TTC549 (cell line): ENCODE measurements around the gene ATF5.
"Not testable (repeated sequence)": the region's sequence is repeated elsewhere in the genome, so short reads cannot be mapped to it uniquely, and the experiment has no call there.

Source experiments
- FAIRE-seq: peaks from 2 replicates; lab custom pipeline; 2012; peaks lifted over from hg19 to GRCh38; lab: Jason Lieb, UNC

The ATF5 gene

GRCh38 chr19:49923055-49924003 lies 5.7 kb upstream of the ATF5 start:
- no peak for FAIRE-seq

GRCh38 chr19:49924004-49924880 lies 4.8 kb upstream of the ATF5 start:
- FAIRE-seq: no peak

GRCh38 chr19:49924881-49925210 lies 4.2 kb upstream of the ATF5 start:
- not testable (repeated sequence) for FAIRE-seq

- no peak for FAIRE-seq
Measured at GRCh38 chr19:49925486-49925885, 3.5 kb upstream of the ATF5 start.

GRCh38 chr19:49926515-49926914 lies 2.5 kb upstream of the ATF5 start:
- no peak for FAIRE-seq

- no peak for FAIRE-seq
Measured at GRCh38 chr19:49927526-49928264, 1.3 kb upstream of the ATF5 start.

- FAIRE-seq: peak; percentile 65
Measured at GRCh38 chr19:49929611-49930482, 842 bp downstream of the ATF5 start.

- no peak for FAIRE-seq
Measured at GRCh38 chr19:49930483-49931011, 1.5 kb downstream of the ATF5 start.

GRCh38 chr19:49931293-49932040 lies 2.5 kb downstream of the ATF5 start:
- no peak for FAIRE-seq

- FAIRE-seq: no peak
Measured at GRCh38 chr19:49932041-49932451, 3.0 kb downstream of the ATF5 start.

GRCh38 chr19:49932731-49933131 lies 3.7 kb downstream of the ATF5 start:
- no peak for FAIRE-seq

- no peak for FAIRE-seq
Measured at GRCh38 chr19:49933643-49934042, 4.6 kb downstream of the ATF5 start.

GRCh38 chr19:49936549-49936948 lies 7.5 kb downstream of the ATF5 start:
- no peak for FAIRE-seq

- no peak for FAIRE-seq
Measured at GRCh38 chr19:49937750-49938381, 8.9 kb downstream of the ATF5 start.

- FAIRE-seq: no peak
Measured at GRCh38 chr19:49938662-49939061, 9.7 kb downstream of the ATF5 start.

- FAIRE-seq: no peak
Measured at GRCh38 chr19:49939721-49940481, 10.9 kb downstream of the ATF5 start.

GRCh38 chr19:49940482-49940791 lies 11.4 kb downstream of the ATF5 start:
- no peak for FAIRE-seq

- not testable (repeated sequence) for FAIRE-seq
Measured at GRCh38 chr19:49944567-49944966, 15.6 kb downstream of the ATF5 start.

GRCh38 chr19:49946415-49946814 lies 17.4 kb downstream of the ATF5 start:
- no peak for FAIRE-seq
